Activated T-cell treated with anti-CD3 and anti-CD28 coated beads for 24 hours (primary cell): ENCODE data around the gene TGM5.
A peak's percentile ranks its signal among the peaks of the same experiment; 100 is the strongest.

Experiments
- DNase-seq: peaks from one replicate; pipeline ENCODE4 v3.0.0-alpha.2; 2020; ENCODE audit warnings: low read depth

The TGM5 gene

DNA sequence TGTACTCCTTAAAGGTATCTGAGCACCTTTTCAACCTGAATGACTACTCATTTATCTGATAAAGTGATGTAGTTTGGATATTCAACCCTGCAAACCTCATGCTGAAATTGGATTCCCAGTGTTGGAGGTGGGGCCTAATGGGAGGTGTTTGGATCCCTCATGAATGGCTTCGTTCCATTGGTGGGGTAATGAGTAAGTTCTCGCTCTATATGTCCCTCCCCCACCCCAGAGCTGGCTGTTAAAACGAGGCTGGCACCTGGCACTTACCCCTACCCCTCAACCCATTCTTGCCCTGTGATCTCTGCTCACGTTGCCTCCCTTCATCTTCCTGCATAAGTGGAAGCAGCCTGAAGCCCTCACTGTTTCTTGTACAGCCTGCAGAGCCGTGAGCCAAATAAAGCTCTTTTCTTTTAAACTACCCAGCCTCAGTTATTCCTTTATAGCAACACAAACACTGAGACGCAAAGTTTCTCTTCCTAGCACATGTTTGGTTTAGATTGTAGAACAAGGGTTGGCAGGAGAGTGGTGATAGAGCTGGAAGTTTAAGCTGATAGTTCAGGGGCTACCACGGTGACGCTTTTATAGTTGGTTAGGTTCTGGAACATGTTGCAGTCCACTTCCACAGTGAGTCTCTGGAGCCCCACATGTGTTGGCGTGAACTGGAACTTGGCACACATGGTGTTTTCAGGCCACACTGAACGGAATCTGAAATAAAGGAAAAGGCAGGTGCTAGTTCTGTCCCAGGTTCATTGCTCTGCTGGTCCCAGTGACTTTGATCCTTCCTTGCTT, 69.8 kb downstream of the TGM5 start:
- no peak for DNase-seq

GRCh38 chr15:43194795-43195194, 71.9 kb downstream of the TGM5 start:
- DNase-seq = no peak

DNA sequence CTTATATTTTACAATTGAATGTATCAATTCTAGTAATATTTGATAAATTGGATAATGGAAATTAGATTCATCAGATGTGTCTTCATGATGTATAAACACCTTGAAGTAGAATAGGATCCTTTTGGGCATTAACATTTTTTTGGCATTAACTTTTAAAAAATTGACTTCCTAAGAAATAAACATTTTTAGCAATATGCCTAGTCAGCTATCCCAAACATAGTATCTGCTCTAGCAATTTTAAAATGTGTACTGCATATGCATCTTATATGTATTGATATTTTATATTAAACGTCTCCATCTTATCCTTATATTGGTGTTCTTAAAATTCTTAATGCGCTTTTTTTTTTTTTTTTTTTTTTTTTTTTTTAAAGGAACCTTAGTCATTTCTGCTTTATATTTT, 73.0 kb downstream of the TGM5 start:
- DNase-seq = no peak

DNA sequence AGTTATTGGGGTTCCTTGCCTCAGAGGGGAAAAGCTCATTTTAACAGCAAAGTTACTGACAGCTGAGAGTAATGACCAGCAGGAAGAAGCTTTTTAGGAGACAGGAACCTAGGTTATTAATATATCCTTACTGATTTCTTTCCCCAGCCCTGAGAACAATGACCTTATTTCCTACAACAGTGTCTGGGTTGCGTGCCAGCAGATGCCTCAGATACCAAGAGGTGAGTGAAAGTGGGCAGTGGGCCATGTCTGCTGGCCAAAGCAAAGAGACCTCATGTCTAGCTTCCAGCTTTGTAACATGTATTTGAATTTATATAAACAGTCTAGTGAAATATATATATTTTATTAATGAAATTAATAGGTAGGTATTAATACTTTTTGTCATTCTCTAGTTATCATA, 76.5 kb downstream of the TGM5 start:
- DNase-seq = no peak

- DNase-seq = no peak
Measured at GRCh38 chr15:43189296-43189695, 77.4 kb downstream of the TGM5 start.

- DNase-seq = no peak
Measured at GRCh38 chr15:43187544-43188155, 79.1 kb downstream of the TGM5 start.

DNA sequence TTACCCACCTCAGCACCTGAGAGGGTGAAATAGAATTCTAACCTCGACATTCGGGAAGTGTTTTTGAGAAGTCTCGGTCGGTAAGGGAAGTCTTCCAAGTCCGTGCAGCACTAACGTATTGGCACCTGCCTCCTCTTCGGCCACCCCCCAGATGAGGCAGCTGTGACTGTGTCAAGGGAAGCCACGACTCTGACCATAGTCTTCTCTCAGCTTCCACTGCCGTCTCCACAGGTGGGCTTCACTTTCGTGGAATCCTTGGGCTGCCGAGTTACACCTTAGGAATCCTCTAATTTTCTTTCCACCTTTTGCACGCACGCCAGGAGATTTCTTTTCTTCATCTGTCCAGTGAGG, 80.8 kb downstream of the TGM5 start:
- no peak for DNase-seq

GRCh38 chr15:43185157-43186002, 81.3 kb downstream of the TGM5 start, which contains the start of gene CCNDBP1:
Gene CCNDBP1, plus strand, starts transcription at chr15:43185403. Its CDS starts 96 bp downstream, at chr15:43185499.
- peak; percentile 85 for DNase-seq

GRCh38 chr15:43184407-43185124, 82.2 kb downstream of the TGM5 start:
- no peak for DNase-seq

- DNase-seq = no peak
Measured at GRCh38 chr15:43183270-43183669, 83.5 kb downstream of the TGM5 start.
